ENCODE measurements around the gene EPHA3.

EPHA3 gene

GRCh38 chr3:89490129-89490528 is 382.7 kb downstream of the EPHA3 start:
- H3K4me3 Mint-ChIP-seq: no peak overlapping the region
- H3K27me3 Mint-ChIP-seq (ENCODE audit: low read depth, poor library complexity): no peaks in the 10 kb centered on the region
- H3K36me3 Mint-ChIP-seq (ENCODE audit: low read depth): peaks cover 6% of the 10 kb centered on the region
- H3K4me1 Mint-ChIP-seq: peaks cover 4% of the 10 kb centered on the region
- H3K27ac Mint-ChIP-seq: no peak overlapping the region
- DNase-seq: no peak
- H3K9me3 Mint-ChIP-seq: peaks cover 7% of the 10 kb centered on the region
- TF ChIP-seq, protein P1, sequence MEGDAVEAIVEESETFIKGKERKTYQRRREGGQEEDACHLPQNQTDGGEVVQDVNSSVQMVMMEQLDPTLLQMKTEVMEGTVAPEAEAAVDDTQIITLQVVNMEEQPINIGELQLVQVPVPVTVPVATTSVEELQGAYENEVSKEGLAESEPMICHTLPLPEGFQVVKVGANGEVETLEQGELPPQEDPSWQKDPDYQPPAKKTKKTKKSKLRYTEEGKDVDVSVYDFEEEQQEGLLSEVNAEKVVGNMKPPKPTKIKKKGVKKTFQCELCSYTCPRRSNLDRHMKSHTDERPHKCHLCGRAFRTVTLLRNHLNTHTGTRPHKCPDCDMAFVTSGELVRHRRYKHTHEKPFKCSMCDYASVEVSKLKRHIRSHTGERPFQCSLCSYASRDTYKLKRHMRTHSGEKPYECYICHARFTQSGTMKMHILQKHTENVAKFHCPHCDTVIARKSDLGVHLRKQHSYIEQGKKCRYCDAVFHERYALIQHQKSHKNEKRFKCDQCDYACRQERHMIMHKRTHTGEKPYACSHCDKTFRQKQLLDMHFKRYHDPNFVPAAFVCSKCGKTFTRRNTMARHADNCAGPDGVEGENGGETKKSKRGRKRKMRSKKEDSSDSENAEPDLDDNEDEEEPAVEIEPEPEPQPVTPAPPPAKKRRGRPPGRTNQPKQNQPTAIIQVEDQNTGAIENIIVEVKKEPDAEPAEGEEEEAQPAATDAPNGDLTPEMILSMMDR (IDR thresholded peaks at IDR 0.05): no peak

DNA sequence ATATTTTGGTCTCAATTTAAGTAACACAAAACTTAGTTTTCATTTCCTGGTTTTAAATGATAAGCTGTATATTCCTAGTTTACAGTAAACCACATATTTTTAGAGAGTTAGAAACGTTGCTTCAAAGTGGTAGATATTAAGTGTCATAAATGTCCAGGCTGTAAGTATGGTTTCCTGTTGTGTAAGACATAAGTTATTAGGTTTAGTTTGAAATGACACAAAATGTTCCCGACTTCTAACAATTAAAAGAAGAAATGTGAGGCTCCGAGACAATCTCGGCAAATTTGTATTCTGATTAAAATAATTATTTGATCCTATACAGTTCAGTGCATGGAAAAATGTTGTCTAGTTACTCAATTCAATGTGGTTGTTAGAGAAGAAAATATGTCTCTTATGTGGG is 387.3 kb downstream of the EPHA3 start:
- TF ChIP-seq, protein P1 (IDR thresholded peaks at IDR 0.05): no peak
- Mint-ChIP-seq H3K27ac (peak overlapping the region; percentile 22), H3K4me3 (no peak overlapping the region), H3K27me3 (ENCODE audit: low read depth, poor library complexity) (no peaks in the 10 kb centered on the region), H3K9me3 (peaks cover 7% of the 10 kb centered on the region), H3K4me1 (peaks cover 19% of the 10 kb centered on the region), H3K36me3 (ENCODE audit: low read depth) (peaks cover 6% of the 10 kb centered on the region)
- DNase-seq: no peak

DNA sequence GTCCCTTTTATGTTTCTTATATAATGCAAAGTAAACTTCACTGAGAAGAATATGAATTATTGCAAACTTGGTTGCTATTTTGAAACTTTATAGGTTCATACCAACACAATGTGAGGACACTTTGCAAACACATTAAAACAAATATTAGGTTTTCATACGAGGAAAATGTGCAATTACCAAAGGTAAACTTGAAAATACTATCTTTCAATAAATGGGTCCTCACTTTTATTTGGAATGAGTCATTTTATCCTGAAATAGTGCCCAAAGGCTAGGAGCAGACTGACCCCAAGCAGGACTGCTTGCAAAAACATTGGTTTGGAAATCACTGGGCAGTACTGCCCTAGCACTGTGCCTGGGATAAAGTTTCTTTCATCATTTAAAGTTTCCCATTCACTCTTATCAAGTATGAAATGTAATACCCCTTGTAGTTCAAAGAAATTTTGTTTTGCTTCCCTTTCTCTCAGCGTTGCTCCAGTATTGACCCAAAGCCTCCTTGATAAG is 396.5 kb downstream of the EPHA3 start:
- Mint-ChIP-seq H3K27me3 (ENCODE audit: low read depth, poor library complexity) (peaks cover 3% of the 10 kb centered on the region), H3K4me1 (peaks cover 27% of the 10 kb centered on the region), H3K27ac (peak overlapping the region; percentile 94), H3K36me3 (ENCODE audit: low read depth) (peaks cover 13% of the 10 kb centered on the region), H3K9me3 (peaks cover 14% of the 10 kb centered on the region), H3K4me3 (no peak overlapping the region)
- TF ChIP-seq, protein P1 (IDR thresholded peaks at IDR 0.05): no peak
- no peak for DNase-seq

- DNase-seq: no peak
- no peak overlapping the region for H3K4me3 Mint-ChIP-seq
- peaks cover 14% of the 10 kb centered on the region for H3K9me3 Mint-ChIP-seq
- TF ChIP-seq, protein P1 (IDR thresholded peaks at IDR 0.05): no peak
- H3K27me3 Mint-ChIP-seq (ENCODE audit: low read depth, poor library complexity): peaks cover 3% of the 10 kb centered on the region
- peak overlapping the region; percentile 94 for H3K27ac Mint-ChIP-seq
- peaks cover 22% of the 10 kb centered on the region for H3K4me1 Mint-ChIP-seq
- peaks cover 13% of the 10 kb centered on the region for H3K36me3 Mint-ChIP-seq (ENCODE audit: low read depth)
Observed at GRCh38 chr3:89504432-89504831, 397.0 kb downstream of the EPHA3 start.

- H3K9me3 Mint-ChIP-seq: peaks cover 11% of the 10 kb centered on the region
- H3K36me3 Mint-ChIP-seq (ENCODE audit: low read depth): peaks cover 11% of the 10 kb centered on the region
- no peak overlapping the region for H3K27ac Mint-ChIP-seq
- H3K27me3 Mint-ChIP-seq (ENCODE audit: low read depth, poor library complexity): peaks cover under 1% of the 10 kb centered on the region
- no peak overlapping the region for H3K4me3 Mint-ChIP-seq
- no peak for DNase-seq
- TF ChIP-seq, protein P1 (IDR thresholded peaks at IDR 0.05): no peak
- peaks cover 13% of the 10 kb centered on the region for H3K4me1 Mint-ChIP-seq
Observed at GRCh38 chr3:89506462-89507103, 399.2 kb downstream of the EPHA3 start.

DNA sequence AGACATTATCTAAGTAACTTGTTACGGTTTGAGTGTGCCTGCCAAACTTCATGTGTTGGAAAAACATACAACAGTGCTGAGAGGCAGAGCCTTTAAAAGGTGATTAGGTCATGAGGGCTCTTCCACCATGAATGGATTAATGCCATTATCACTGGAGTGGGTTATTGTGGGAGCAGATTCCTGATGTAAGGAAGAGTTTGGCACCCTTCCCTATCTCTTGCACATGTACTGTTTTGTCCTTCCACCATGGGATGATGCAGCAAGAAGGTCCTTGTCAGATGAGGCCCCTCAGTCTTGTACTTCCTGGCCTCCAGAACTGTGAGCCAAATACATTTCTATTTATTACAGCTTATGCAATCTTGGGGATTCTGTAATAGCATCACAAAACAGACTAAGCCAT is 413.9 kb downstream of the EPHA3 start:
- peak overlapping the region; percentile 79 for H3K27ac Mint-ChIP-seq
- H3K9me3 Mint-ChIP-seq: no peaks in the 10 kb centered on the region
- TF ChIP-seq, protein P1 (IDR thresholded peaks at IDR 0.05): no peak
- H3K4me3 Mint-ChIP-seq: no peak overlapping the region
- H3K4me1 Mint-ChIP-seq: peaks cover 23% of the 10 kb centered on the region
- no peaks in the 10 kb centered on the region for H3K27me3 Mint-ChIP-seq (ENCODE audit: low read depth, poor library complexity)
- DNase-seq: no peak
- no peaks in the 10 kb centered on the region for H3K36me3 Mint-ChIP-seq (ENCODE audit: low read depth)
